Stimulated activated effector memory CD8-positive, alpha-beta T cell treated with anti-CD3 and anti-CD28 coated beads, Interleukin-12 subunit alpha, Interleukin-12 subunit beta, amount 100 ng/mL, for 72 hours (primary cell): ENCODE data around the gene NIPAL1.
A peak's percentile ranks its signal among the peaks of the same experiment; 100 is the strongest.

ENCODE experiments used
- ATAC-seq: fragments of 150-1000 bp; cut with Tn5 transposase; 2 replicates; pipeline ENCODE4 v1.10.0; 2021
- DNase-seq, 2 donors: peaks; one replicate each; pipeline ENCODE4 v3.0.0; 2021 to 2022; ENCODE audit warnings: low spot score in 2 of 2
- H3K27ac Mint-ChIP-seq: one replicate; pipeline ENCODE4 v1.8.0; 2022; ENCODE audit warnings: mild to moderate bottlenecking, mixed read lengths
- H3K36me3 Mint-ChIP-seq: one replicate; pipeline ENCODE4 v1.8.0; 2022; ENCODE audit warnings: mild to moderate bottlenecking, mixed read lengths
- H3K4me1 Mint-ChIP-seq: one replicate; pipeline ENCODE4 v1.8.0; 2022; ENCODE audit warnings: mixed read lengths
- H3K4me3 Mint-ChIP-seq: one replicate; pipeline ENCODE4 v1.8.0; 2022; ENCODE audit warnings: mild to moderate bottlenecking, mixed read lengths
- H3K9me3 Mint-ChIP-seq: one replicate; pipeline ENCODE4 v1.8.0; 2022; ENCODE audit warnings: mixed read lengths

The NIPAL1 gene

GRCh38 chr4:48069026-48069425, 52.5 kb downstream of the NIPAL1 start:
- H3K27ac Mint-ChIP-seq: no peak overlapping the region
- peaks cover 19% of the 10 kb centered on the region for H3K4me1 Mint-ChIP-seq
- H3K4me3 Mint-ChIP-seq: no peak overlapping the region
- H3K9me3 Mint-ChIP-seq: no peaks in the 10 kb centered on the region
- no peak for DNase-seq
- ATAC-seq: no peak
- H3K36me3 Mint-ChIP-seq: peaks cover 77% of the 10 kb centered on the region

GRCh38 chr4:48071191-48071590, 54.6 kb downstream of the NIPAL1 start:
- Mint-ChIP-seq H3K27ac (no peak overlapping the region), H3K4me1 (peaks cover 1% of the 10 kb centered on the region), H3K36me3 (peaks cover 89% of the 10 kb centered on the region), H3K4me3 (no peak overlapping the region), H3K9me3 (no peaks in the 10 kb centered on the region)
- DNase-seq (no peak), ATAC-seq (no peak)

- no peak for DNase-seq
- Mint-ChIP-seq H3K36me3 (peaks cover 78% of the 10 kb centered on the region), H3K4me3 (no peak overlapping the region), H3K4me1 (peaks cover 6% of the 10 kb centered on the region), H3K27ac (no peak overlapping the region), H3K9me3 (no peaks in the 10 kb centered on the region)
- ATAC-seq: no peak
These were observed 57.1 kb downstream of the NIPAL1 start for GRCh38 chr4:48073567-48074103.

- Mint-ChIP-seq H3K36me3 (peaks cover 68% of the 10 kb centered on the region), H3K4me3 (no peak overlapping the region), H3K4me1 (peaks cover 15% of the 10 kb centered on the region), H3K27ac (no peak overlapping the region), H3K9me3 (no peaks in the 10 kb centered on the region)
- ATAC-seq: no peak
- DNase-seq: no peak
These were observed 58.1 kb downstream of the NIPAL1 start for GRCh38 chr4:48074657-48075056.

- ATAC-seq (no peak), DNase-seq (no peak)
- Mint-ChIP-seq H3K4me3 (no peak overlapping the region), H3K9me3 (no peaks in the 10 kb centered on the region), H3K4me1 (peaks cover 29% of the 10 kb centered on the region), H3K36me3 (peaks cover 42% of the 10 kb centered on the region), H3K27ac (no peak overlapping the region)
These were observed 61.9 kb downstream of the NIPAL1 start for GRCh38 chr4:48078425-48078824.

- H3K27ac Mint-ChIP-seq: no peak overlapping the region
- no peak for DNase-seq
- H3K36me3 Mint-ChIP-seq: peaks cover 43% of the 10 kb centered on the region
- H3K4me1 Mint-ChIP-seq: peaks cover 29% of the 10 kb centered on the region
- no peaks in the 10 kb centered on the region for H3K9me3 Mint-ChIP-seq
- no peak for ATAC-seq
- H3K4me3 Mint-ChIP-seq: no peak overlapping the region
These were observed 62.5 kb downstream of the NIPAL1 start for GRCh38 chr4:48078862-48079655.

GRCh38 chr4:48079972-48080391, 63.4 kb downstream of the NIPAL1 start:
- Mint-ChIP-seq H3K9me3 (no peaks in the 10 kb centered on the region), H3K4me1 (peaks cover 29% of the 10 kb centered on the region), H3K27ac (peak overlapping the region; percentile 36), H3K4me3 (no peak overlapping the region), H3K36me3 (peaks cover 45% of the 10 kb centered on the region)
- no peak for DNase-seq
- ATAC-seq: no peak

GRCh38 chr4:48081196-48081595, 64.6 kb downstream of the NIPAL1 start:
- Mint-ChIP-seq H3K4me3 (no peak overlapping the region), H3K36me3 (peaks cover 44% of the 10 kb centered on the region), H3K9me3 (no peaks in the 10 kb centered on the region), H3K4me1 (peaks cover 37% of the 10 kb centered on the region), H3K27ac (no peak overlapping the region)
- DNase-seq (no peak), ATAC-seq (no peak)

GRCh38 chr4:48082956-48083355, 66.4 kb downstream of the NIPAL1 start:
- ATAC-seq: no peak
- Mint-ChIP-seq H3K9me3 (no peaks in the 10 kb centered on the region), H3K4me1 (peaks cover 37% of the 10 kb centered on the region), H3K27ac (no peak overlapping the region), H3K36me3 (peaks cover 42% of the 10 kb centered on the region), H3K4me3 (no peak overlapping the region)
- DNase-seq: no peak

- peak overlapping the region; percentile 70 for H3K27ac Mint-ChIP-seq
These were observed 69.4 kb downstream of the NIPAL1 start for GRCh38 chr4:48085821-48086589.

More at GRCh38 chr4:48085821-48086589, 69.4 kb downstream of the NIPAL1 start:
- Mint-ChIP-seq H3K36me3 (peaks cover 45% of the 10 kb centered on the region), H3K4me3 (no peak overlapping the region), H3K4me1 (peaks cover 14% of the 10 kb centered on the region), H3K9me3 (no peaks in the 10 kb centered on the region)
- ATAC-seq (peak; percentile 48), DNase-seq (no peak)
